Keratinocyte (primary cell): Measurements from ENCODE around the gene MYT1.

Experiments used
- CTCF ChIP-seq, 3 experiments: IDR thresholded peaks in 1 of 3; conservative IDR thresholded peaks in 1 of 3; optimal IDR thresholded peaks in 1 of 3; 2 replicates in 2 of 3; 3 replicates in 1 of 3; pipeline versions ENCODE3 to v1.5.1; 2011; ENCODE audit warnings: low read length in 3 of 3, mild to moderate bottlenecking in 3 of 3, moderate library complexity in 2 of 3, control low read depth in 1 of 3, inconsistent platforms in 1 of 3; ENCODE audit not compliant: insufficient read depth in 2 of 3; ENCODE audit errors: extremely low read depth in 1 of 3
- EZH2 ChIP-seq: IDR thresholded peaks from one replicate; pipeline ENCODE4 v1.6.1; 2012; ENCODE audit warnings: inconsistent platforms, mild to moderate bottlenecking, low read length, moderate library complexity

- no peak for TF ChIP-seq CTCF (optimal IDR thresholded peaks at IDR 0.05 in 1 of 3, IDR thresholded peaks at IDR 0.05 in 1 of 3, conservative IDR thresholded peaks at IDR 0.05 in 1 of 3; ENCODE audit: extremely low read depth in 1 of 3, insufficient read depth in 2 of 3, low read length in 3 of 3)
- TF ChIP-seq EZH2: no peak
Observed at GRCh38 chr20:64140956-64141355, 23.3 kb upstream of the MYT1 start.
